GDM1 (cell line): Measurements from ENCODE around the gene DNTT.
A peak's percentile ranks its signal among the peaks of the same experiment; 100 is the strongest.

ENCODE experiments used
- DNase-seq: peaks from one replicate; lab custom pipeline; 2025; lab: John Stamatoyannopoulos, UW

The DNTT gene

GRCh38 chr10:96342402-96342801, 38.2 kb downstream of the DNTT start:
- DNase-seq, result no peak

- no peak for DNase-seq
These were observed 39.9 kb downstream of the DNTT start for GRCh38 chr10:96344178-96344577.

GRCh38 chr10:96345222-96345621, 41.0 kb downstream of the DNTT start:
- no peak for DNase-seq

- no peak for DNase-seq
These were observed 42.1 kb downstream of the DNTT start for GRCh38 chr10:96346295-96346694.

GRCh38 chr10:96352027-96352426, 47.8 kb downstream of the DNTT start:
- DNase-seq, result no peak

- DNase-seq, result no peak
These were observed 48.3 kb downstream of the DNTT start for GRCh38 chr10:96352582-96352981.

- no peak for DNase-seq
These were observed 52.9 kb downstream of the DNTT start for GRCh38 chr10:96357038-96357620.

DNA sequence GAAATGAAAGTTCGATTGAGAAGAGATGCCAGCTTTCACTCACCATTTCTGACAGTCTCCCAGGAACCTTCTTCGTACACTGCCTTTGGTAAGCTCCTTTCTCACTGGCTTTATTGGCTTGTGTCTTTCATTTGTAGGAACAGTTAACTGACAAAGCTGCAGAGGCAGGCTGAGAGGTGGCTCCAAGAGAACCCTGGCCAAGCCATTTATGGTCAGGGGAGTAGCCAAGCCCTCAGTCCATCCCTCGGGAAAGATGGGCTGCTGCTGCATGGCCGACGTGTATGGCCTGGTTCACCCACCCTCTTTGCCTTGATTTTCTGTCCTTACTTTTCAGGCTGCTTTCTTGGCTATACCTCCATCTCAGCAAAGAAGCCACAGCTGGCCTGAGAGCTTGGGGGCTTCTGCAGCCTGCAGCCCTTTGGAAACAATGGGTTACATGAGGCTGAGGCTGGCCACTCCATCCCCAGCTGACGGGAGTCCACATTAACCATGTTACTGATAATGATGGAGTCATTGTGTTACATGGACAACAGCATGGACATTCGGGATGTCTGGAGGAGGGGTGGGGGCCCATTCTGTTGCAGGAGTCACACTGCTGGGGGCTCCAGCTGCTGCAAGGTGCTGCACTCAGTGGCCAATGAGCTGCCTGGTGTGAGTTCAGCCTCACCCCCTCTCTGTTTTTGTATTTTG, 54.8 kb downstream of the DNTT start, which contains the start of gene OPALIN:
TSS of gene OPALIN (minus strand) at position 152 of the 690 bp plus-strand sequence. CDS start at position 46, 106 bp downstream.
- no peak for DNase-seq

GRCh38 chr10:96359616-96360015, 55.4 kb downstream of the DNTT start:
- no peak for DNase-seq

DNA sequence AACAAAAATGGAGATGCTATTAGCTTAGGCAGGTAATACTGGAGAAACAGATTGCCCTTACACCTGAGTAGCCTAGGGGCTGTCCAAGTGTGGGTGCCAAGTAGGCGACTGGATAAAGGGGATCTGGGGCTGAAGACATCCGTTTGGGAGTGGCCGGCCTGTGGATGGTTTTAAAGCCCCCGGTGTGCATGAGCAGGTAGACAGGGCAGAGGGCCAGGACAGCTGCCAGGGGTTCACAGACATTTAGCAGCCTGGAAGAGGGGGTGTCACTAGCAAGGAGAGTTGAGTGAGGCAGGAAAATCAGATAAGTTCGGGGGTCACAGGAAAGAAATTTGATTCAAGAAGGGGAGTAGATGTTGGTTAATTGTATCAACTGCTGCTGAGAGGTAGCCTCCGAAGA, 56.1 kb downstream of the DNTT start:
- DNase-seq, result no peak

DNA sequence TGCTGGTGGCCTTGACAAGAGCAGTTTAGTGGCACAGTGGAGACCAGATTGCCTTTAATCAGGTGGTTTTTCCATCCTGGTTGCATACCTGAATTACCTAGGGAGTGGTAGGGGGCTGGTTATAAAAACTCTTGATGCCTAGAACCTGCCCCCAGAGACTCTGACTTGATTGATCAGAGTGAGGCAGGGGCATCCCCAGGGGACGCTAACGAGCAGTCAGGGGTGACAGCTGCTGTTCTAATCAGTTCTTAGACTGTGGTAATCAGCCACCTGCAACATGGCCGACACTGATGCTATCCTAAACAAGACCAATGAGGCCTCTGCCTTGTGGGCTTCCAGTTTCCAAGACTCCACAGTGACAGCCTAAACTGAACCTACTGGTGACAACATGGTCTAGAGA, 56.5 kb downstream of the DNTT start:
- DNase-seq, result no peak

- DNase-seq, result no peak
These were observed 61.3 kb downstream of the DNTT start for GRCh38 chr10:96365571-96365970.

DNA sequence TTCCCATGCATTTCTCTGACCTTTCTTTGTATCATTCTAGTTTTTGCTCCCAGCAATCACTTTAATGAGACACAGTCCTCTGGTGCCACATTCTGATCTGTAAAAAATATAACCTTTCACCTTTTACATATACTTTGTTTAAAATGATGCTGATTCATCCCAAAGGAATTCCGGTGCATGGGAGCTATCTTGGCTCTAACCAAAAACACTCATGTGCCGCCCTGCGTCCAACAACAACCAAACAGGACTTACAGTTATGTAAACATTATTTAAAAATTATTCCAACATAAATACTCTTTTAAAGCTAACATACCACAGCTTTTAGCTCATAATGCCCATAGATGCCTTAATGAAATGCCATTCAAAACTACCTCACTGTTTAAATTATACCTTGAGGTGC, 62.3 kb downstream of the DNTT start:
- no peak for DNase-seq

- no peak for DNase-seq
These were observed 63.2 kb downstream of the DNTT start for GRCh38 chr10:96367470-96367869.

- DNase-seq, result no peak
These were observed 64.7 kb downstream of the DNTT start for GRCh38 chr10:96368971-96369370.

GRCh38 chr10:96369890-96370583, 65.8 kb downstream of the DNTT start:
- DNase-seq, result no peak

DNA sequence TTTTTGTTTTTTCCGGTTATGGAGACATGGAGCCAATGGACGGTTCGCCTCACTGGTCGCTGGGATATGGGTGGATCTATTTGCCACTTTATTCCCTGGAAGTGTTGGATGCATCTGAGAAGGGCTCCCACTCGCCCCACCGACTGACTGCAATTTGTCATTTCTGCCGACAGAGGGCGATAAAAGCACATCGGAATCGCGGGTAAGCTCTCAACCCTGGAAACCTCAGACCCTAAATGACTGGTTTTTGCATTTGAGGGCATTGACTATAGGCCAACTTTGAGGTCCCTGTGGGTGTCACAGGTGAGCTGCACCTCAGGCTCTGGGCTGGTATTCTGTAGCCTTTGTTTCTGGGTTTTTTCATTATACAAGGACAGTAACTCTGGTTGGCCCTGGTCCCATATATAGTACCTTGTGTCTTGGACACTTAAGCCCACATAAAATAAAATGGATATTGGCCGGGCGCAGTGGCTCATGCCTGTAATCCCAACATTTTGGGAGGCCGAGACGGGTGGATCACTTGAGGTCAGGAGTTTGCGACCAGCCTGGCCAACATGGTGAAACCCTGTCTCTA, 66.4 kb downstream of the DNTT start:
- DNase-seq, result peak; percentile 14

DNA sequence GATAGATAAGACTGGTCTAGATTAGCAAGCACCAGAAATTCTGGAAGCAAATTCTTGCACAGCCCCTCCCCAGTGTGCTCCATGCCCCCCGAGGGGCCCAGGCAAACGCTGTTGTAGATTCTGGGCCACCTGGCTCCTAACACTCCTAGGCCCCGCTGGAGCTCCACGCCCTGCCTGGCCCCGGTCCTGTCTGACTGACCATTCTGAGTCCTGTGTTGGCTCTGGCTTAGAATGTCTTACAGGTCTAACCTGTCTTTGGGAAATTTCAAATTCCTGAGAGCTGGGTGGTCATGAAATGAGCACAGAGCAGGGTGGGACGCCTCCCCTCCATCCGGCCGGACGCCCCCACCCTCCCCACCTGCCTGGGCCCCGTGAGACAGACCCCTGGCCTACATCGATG, 67.1 kb downstream of the DNTT start:
- DNase-seq, result no peak

DNA sequence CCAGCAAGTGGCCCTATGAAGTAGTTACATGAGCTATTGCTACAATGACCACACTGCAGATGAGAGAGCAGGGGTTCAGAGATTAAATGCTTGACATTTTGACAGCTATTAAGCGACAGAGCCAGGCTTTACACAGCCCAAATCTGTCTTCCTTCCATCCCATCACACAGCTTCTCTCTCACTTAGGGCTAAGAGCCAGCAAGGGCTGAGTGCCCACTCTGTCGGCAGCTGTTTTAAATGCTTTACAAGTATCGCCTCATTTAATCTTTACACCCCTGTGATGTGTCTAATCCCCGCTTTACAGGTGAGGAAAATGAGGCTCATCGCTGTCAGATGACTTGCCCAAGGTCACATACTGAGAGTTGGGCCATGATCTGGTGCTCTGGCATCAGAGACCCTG, 69.8 kb downstream of the DNTT start:
- DNase-seq, result no peak

- no peak for DNase-seq
These were observed 70.4 kb downstream of the DNTT start for GRCh38 chr10:96374639-96374984.

DNA sequence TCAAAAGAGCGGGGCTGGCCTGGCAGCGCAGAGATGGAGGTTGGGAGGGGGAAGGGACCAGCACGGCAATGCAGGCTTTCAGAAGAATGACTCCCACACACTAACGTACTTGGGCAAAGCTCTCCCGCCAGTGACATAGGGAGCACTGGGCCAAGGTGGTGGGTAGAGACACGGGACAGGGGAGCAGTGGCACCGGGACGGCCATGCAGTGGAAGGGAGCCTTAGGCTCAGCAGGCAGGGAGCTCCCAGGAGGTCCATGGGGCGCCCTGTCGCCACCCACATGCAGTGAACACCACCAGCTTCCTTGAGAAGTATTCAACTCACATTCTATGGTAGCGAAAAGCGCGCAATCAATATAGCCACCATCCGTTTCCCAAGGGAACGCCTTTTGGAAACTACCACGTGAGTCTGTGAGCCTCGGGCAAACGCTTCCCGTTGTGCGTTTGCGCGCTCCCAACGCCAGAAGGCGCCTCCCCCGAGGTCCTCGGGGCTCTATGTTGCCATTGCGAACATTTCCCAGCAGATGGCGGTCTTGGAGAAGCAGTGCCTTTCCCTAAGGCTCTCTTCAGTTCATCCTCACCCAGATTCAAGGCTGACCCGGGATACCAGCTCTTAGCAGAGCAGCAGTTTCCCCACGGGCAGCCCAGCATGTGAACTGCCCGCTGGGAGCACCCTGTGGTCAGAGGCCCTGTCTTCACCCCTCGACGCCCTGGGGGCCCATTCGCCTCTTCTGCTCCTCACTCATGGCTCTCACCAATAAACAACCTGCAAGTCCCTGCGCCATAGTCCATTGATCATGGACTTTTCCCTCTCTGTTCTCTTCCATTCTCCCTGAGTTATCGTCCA, 71.0 kb downstream of the DNTT start:
- DNase-seq, result peak; percentile 71

DNA sequence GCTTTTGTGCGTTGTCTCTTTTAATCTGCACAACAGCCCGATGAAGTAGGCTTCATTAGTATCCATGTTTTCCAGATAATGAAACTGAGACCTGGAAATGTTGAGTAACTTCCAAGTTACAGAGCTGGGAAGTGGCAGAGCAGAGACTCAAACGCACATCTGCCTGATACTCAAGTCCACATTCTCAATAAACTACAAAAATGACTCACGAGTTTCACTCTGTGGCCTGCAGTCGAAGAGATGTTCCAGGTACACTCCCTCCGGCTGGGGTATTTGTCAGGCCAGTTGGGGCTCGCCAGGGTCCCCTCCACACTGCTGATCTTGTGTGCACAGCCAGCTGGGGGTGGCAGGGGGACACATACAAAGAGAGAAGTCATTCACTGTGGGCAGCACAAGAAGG, 72.2 kb downstream of the DNTT start:
- DNase-seq, result no peak
